PFSK-1 (cell line): Measurements from ENCODE around the gene FBN3.

Experiments used
- POLR2AphosphoS5 ChIP-seq: IDR thresholded peaks from 2 replicates; pipeline ENCODE4 v1.6.1; 2012; ENCODE audit warnings: low read depth, mild to moderate bottlenecking, control low read depth, low read length, moderate library complexity
- TAF1 ChIP-seq: IDR thresholded peaks from 2 replicates; pipeline ENCODE4 v1.6.1; 2012; ENCODE audit warnings: low read length, control low read depth, borderline replicate concordance; ENCODE audit not compliant: insufficient read depth
- TF ChIP-seq, protein P1 (sequence below), 2 experiments: IDR thresholded peaks; 2 replicates each; pipeline versions ENCODE4 v1.6.1 to v1.8.0; 2011 to 2012; ENCODE audit warnings: low read depth in 2 of 2, low read length in 2 of 2, control low read depth in 1 of 2, inconsistent platforms in 1 of 2, mild to moderate bottlenecking in 1 of 2, moderate library complexity in 1 of 2; ENCODE audit not compliant: insufficient read depth in 1 of 2

DNA sequence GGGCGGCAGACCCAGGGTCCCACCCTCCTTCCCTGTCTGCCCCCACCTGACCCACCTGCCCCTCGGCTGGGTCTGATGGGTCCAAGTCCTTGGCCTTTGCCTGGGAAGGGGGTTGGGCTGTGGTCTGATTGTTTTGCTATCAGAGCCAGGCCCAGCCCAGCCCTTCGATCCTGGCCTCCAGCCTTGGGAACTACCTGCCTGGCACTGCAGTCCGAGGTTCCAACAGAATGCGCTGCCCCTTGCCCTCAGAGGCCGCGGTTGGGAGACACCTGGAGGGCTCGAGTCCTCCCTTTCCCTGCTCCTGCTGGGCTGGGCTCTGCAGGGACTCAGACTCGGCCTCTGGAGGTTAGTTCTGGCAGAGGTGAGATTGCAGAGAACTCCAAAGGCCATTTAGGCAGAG lies 95.2 kb downstream of the FBN3 start:
- TF ChIP-seq, protein P1, sequence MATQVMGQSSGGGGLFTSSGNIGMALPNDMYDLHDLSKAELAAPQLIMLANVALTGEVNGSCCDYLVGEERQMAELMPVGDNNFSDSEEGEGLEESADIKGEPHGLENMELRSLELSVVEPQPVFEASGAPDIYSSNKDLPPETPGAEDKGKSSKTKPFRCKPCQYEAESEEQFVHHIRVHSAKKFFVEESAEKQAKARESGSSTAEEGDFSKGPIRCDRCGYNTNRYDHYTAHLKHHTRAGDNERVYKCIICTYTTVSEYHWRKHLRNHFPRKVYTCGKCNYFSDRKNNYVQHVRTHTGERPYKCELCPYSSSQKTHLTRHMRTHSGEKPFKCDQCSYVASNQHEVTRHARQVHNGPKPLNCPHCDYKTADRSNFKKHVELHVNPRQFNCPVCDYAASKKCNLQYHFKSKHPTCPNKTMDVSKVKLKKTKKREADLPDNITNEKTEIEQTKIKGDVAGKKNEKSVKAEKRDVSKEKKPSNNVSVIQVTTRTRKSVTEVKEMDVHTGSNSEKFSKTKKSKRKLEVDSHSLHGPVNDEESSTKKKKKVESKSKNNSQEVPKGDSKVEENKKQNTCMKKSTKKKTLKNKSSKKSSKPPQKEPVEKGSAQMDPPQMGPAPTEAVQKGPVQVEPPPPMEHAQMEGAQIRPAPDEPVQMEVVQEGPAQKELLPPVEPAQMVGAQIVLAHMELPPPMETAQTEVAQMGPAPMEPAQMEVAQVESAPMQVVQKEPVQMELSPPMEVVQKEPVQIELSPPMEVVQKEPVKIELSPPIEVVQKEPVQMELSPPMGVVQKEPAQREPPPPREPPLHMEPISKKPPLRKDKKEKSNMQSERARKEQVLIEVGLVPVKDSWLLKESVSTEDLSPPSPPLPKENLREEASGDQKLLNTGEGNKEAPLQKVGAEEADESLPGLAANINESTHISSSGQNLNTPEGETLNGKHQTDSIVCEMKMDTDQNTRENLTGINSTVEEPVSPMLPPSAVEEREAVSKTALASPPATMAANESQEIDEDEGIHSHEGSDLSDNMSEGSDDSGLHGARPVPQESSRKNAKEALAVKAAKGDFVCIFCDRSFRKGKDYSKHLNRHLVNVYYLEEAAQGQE (IDR thresholded peaks at IDR 0.05; ENCODE audit: insufficient read depth in 1 of 2, low read depth in 2 of 2, low read length in 2 of 2) = no peak
- no peak for TF ChIP-seq POLR2AphosphoS5
- no peak for TF ChIP-seq TAF1
